Testis (tissue), 2 donors: ENCODE data around the gene SEMA4D.

ENCODE experiments used
- CTCF ChIP-seq, 3 experiments: fragments of 450-650 bp in 2 of 3; fragments of 200-600 bp in 1 of 3; sonication (generic) in 1 of 3; IDR thresholded peaks; one replicate each; pipeline ENCODE4 v1.5.1; 2016 to 2019; ENCODE audit warnings: antibody characterized with exemption in 3 of 3, mild to moderate bottlenecking in 2 of 3, moderate library complexity in 1 of 3
- POLR2A ChIP-seq: fragments of 450-650 bp; IDR thresholded peaks from one replicate; pipeline ENCODE4 v1.6.1; 2017; ENCODE audit warnings: antibody characterized with exemption, mild to moderate bottlenecking, moderate library complexity

DNA sequence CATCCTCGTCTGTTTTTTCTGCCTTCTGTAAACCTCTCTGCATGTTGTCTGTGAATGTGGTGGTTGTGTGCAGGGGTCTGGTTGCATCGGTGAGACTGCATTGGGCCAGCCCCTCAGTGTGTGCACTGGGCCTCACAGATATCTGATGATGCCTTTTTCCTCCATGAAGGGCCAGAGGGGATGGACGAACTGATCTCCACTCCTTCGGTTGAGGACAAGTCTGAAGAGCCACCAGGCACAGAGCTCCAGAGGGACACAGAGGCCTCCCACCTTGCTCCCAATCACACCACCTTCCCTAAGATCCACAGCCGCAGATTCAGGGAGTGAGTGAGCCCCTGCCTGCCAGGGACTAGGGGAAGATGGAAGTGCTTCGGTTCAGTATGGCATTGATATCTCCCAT lies 148.3 kb downstream of the SEMA4D start:
- TF ChIP-seq CTCF (IDR thresholded peaks at IDR 0.05) (no peak), POLR2A (no peak)
